ENCODE measurements around the gene RNF212.

Gene RNF212

DNA sequence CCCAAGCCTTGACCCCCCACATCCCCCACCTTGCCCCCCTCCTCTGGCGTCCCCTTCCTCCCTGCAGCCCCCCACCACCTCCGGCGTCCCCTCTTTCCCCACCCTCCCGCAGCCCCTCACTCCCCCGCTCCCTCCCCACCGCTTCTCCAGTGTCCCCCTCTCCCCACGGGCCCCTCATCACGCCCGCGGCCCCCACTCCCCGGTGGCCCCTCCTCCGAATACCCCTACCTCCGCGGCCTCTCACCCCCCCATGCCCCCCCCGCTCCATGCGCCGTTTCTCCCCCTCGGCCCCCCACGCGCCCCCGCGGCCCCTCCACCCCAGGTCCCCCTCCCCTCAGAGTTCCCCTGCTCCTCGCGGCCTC lies 562 bp downstream of the RNF212 start:
- DNase-seq, result no peak

DNA sequence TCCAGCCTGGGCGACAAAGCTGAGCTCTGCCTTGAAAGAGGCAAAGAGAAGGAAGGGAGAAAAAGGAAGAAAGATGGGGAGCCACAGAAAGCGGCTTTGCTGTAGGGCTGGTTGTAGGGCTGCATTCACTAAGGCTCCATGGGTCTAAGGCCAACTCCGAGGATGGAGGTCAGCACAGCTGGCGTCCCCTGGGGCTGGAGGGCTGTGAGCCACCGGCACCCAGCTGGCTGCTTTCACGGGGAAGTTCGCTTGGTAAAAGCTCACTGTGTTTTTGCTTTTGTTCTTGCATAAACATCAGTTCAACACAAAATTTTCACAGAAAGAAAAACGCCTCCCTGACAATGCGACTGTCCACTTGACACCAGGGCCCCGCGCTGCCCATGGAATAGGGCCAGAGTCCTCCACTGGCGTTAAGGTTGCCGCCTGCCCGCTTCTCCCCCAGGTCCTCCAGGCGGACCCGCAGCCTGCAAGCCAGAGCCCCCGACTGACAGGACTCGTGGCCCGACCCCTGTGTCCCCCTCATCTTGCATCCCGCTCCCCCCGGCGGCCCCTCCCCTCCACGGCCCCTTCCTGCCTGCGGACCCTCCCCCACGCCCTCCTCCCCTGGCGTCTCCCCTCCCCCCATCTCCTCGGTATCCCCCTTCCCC lies 1.1 kb downstream of the RNF212 start:
- DNase-seq, result no peak

DNA sequence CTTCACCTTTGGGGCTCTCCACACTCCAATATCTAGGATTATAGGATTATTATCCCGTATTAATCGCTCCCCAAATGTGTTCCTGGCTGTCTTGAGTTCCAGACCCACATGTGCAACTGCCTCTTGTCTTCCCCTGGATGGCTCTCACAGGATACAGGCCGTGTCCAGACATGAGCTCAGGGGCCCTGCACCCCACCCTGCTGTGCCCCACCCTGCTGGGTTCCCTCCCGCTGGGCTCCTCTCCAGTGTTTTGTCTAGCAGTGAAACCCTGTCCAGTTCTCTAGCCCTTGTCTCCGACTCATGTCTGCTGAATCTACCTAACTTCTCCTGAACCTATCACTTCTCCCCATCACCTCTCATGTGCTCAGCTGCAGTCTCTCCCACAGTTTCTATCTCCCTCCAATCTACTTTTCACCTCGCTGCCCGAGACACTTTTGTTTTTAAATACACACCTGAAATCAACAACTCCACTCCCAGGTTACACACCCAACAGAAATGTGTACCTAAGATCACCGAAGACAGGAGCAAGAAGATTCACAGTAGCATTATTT lies 2.0 kb downstream of the RNF212 start:
- DNase-seq, result no peak

DNA sequence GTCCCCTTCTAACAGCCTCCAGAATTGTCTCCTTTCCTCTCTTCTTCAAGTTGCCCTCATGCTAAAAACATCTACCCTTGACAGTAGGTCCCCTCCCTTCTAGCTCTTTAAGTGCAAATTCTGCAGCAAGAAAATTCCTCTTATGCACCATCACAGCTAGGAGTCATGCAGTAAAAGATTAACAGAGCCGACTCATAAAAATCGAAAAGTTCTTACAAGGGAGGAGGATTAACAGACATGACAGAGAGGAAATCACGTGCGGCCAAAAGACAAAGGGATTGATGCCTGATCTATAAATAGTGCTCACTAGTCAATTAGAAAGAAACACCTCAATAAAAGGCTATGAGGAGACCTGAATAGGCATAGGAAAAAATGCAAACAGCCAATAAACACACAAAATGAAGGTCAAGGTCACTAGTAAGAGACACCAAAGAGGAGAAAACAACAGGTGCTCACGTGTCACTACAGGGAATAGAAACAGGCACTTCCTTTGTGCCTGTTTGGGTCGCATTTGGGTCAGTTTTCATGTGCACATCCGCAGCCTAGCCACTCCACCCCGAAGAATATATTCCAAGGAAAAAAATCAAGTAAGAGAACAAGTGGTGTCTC lies 3.4 kb downstream of the RNF212 start:
- no peak for DNase-seq

DNA sequence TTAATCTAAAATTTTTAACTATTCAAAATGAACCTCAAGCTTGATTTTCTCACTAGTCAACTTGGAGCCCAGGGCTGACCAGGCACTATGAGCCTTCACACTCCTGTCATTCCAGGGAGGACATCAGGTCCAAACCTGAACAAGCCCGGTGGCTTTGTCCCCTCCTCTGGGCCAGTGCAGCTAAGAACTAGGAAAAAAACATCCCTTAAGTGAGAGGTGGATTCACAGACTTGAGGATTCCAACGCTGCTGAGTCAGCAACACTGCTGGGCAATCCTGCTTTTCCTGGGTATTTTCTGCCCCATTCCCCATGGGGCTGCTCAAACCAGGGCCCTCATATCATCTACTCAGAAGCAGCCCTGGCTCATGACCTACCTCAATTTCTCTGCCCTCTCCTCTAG lies 4.0 kb downstream of the RNF212 start:
- DNase-seq, result no peak

DNA sequence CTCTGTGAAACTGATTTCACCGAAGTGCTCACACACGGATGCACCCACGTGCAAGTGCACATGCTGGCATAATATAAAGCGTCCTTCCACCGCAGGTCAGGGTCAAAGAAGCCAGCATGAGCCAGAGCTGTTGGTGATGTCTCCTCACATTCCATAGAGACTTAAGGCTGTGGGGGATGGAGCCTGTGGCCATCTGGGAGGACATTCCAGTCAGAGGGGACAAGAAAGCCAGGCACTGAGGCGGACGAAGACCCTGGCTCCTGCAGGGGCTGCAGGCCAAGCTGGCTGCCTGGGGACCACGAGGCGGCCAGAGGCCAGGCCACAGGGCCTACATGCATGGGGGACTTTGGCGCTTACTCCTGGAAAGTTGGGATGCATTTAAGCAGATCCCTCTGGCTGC lies 7.7 kb downstream of the RNF212 start:
- DNase-seq, result no peak

DNA sequence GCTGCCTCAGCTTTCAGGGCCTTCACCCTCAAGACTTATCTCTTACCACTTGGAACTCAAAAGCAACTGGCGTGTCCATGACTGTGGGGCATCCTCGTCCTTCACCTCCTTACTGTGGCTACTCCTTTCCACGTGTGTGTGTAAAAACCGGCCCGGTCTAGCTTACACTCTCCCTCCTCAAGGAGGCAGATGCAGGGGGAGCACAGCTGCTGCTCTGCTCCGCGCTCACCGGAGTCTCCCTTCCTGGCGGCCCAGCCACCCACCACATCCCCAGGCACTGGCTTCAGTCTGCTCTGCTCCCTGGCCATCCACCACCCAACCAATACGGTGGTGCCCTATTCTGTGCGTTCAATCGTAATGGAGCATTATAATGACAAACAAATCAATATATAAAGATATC lies 8.3 kb downstream of the RNF212 start:
- DNase-seq, result no peak

DNA sequence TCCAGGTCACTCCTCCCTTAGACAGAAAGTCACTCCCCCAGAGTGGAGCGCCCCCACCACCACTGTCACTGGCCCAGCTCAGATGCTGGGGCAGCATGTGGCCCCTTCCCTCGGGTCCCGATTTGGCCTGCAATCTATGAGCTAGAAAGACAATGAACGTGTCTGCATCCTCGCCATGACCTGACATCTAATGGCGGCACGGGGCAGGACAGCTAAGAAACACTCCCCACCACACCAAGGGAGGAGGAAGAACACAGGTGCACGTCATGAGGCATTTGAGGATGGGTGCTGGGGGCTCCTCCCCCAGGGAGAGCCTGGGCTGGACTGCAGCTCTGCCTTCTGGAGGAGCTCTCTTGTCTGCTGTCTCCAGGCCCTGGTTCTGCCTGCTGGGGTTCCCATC lies 8.7 kb downstream of the RNF212 start:
- no peak for DNase-seq

DNA sequence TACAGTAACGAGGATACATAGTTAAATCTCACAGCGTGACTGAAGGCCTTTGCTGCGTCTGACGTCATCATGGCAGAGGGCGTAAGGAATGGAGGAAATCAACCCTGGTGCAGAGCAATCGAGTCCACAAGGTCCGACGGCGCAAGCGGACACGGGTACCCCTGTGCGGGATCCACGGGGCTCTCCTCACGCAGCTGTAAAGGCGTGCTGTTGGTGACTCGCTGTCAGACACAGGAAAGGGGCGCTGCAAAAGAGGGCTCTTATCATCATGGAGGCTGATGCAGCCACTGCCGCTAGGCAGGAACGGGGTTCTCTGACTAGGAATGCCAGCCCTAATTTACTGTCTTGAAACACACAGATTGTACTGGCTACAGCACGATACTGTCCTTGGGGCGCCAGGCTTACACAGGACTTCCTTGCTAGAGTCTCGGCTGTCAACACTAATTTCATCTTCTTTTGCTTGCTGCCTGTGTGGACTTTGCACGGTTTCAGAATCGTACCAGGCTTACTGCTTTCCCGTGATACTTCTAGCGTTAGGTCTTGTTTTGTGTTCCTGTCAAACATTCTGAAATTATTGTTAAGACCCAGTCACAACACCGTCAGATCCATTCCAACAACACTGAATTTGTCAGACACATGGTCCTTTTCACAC lies 13.6 kb downstream of the RNF212 start:
- no peak for DNase-seq

DNA sequence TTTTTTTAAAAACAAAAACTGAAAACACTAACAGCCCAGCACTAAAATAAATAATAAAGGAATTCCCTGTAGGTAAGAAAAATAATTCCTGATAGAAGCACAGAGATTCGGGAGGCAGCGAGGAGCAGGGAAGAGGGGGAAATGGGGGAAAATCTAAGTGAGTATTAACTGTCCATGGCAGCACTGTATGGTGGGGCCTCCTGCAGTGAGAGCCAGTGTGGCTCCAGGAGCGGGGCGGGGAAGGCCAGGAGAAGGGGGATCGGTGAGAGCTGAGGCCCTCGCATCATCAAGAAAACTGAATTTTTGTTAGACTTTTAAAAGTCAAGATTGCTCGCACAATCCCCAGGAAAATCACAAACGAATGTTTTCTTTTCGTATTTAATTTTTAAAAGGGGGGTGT lies 14.1 kb downstream of the RNF212 start:
- no peak for DNase-seq

DNA sequence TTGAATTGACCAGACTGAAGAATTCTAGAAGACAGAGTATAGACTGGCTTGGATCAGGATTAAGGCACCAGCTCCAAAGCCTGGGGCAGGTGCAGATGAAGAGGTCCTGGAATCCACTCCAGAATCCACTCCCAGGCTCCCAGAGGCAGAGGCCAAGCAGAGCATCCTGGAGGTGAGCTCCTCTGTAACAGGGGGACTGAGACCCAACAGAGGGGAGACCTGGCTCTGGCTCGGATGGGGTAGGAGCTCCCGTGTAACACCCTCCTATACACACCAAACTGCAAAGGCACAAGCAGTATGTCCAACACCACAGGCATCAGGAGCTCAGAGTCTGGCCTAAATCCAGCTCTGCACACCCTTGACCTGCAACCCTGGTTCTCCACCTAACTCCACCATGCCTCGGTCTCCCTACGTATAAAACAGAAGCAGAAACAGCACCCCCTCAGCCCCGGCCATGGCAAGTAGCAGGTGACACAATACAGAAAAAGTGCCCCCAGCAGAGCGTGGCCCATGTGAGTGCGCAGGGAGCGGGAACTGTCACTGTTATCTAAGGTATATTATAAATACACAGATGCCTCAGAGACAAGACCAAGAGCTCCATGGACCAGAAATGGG lies 14.9 kb downstream of the RNF212 start:
- no peak for DNase-seq

DNA sequence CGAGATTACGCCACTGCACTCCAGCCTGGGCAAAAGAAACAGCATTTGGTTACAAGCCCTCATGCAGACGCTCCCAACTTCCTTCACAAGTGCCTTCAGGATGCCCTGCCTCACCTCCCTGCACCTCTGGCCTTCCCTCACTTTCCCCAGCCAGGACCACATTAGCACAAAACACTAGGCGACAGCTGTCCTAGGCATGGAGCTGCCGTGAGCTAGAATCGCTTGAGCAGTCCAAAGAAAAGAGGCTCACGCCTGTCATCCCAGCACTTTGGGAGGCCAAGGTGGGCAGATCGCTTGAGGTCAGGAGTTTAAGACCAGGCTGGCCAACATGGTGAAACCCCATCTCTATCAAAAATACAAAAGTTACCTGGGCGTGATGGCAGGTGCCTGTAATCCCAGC lies 15.8 kb downstream of the RNF212 start:
- DNase-seq, result no peak

DNA sequence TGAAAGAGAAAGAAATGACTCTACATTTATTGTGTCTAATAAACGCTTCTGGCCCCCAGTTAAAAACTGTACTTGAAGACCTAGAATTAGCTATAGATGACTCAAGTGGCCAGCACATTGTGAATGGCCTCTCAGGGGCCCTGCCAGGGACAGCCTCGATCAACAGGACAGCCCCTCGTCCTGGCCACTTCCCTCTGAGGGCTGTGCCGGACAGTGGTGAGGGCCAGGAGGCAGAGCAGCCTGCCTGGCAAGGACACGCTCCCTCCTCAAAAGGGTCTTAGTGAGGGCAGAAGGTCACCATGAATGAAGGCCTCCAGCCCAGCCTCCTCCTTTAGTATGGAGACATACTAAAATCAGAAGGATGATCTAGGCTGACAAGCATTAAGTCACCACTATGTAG lies 16.5 kb downstream of the RNF212 start:
- DNase-seq, result no peak

DNA sequence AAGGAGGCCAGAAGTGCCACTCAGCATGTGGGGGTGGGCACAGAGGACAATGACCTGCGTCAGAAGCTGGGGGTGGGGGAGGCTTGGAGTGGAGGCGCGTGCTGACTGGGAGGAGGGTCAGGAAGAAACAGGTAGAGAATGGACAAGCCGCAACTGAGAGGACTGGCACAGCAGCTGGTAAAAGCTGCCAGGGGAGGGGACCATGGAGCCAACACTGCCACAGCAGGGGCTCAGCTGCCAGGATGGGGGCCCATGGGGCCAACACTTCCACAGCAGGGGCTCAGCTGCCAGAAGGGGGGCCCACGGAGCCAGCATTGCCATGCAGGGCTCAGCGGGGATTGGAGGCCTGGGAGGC lies 19.1 kb downstream of the RNF212 start:
- DNase-seq, result no peak

DNA sequence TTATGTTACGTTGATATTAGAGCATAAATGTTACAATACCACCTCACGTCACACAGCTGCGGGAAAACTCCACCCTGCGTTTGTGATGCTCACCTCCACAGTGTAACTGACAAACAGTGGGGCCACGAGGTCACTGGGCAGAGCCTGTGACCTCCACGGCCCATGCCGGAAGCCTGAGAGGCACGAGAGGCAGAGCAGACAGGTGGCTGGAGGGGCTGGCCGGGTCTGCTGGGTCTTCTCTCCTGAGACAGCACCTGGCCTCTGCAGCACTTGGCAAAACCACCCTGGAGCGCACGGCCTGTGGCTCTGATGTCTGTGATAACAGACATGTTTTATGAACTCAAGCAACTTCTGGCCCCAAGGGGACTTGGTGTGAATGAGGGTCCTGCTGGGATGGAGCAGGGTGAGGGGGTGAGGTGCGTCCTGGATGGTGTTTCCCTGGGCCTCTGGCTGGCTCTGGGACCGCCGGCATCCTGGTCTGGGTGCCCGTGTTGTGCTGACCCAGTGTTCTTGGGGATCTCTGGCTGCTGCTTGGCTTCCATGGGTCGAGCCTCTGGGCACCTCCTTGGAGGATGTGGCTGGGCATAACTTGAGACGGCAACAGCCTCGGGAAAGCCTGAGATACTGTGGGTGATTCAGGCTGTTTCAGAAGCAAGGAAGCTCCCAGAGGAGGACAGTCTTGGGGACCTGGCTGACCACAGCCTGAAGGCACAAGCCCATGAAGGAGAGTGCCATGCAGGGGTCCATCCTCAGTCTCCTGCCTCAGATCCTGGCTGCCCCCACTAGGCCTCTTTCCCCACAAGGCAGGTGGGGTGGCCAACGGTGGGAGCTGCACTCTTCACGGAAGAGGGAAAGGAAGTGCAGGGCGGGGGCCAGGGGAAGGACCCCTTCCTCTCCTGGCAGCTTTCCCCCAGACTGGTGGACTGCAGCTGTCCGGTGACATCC lies 19.7 kb downstream of the RNF212 start:
- no peak for DNase-seq

DNA sequence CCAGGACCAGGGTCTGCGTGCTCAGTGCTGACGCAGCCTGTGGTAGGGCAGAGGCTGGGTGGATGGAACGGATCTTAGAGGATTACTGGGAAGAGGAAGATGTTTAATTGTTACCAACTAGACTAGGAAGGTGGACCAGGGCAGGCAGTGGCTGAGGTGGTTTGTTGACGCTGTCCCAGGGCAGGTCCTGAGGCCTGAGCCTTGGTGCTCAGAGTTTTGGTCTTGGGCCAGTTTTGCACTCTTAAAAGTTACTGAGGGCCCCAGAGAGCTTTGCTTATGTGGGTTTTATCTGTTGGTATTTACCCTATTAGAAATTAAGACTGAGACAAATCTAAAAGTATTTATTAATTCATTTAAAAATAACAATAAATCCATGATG lies 20.4 kb downstream of the RNF212 start:
- DNase-seq, result no peak

DNA sequence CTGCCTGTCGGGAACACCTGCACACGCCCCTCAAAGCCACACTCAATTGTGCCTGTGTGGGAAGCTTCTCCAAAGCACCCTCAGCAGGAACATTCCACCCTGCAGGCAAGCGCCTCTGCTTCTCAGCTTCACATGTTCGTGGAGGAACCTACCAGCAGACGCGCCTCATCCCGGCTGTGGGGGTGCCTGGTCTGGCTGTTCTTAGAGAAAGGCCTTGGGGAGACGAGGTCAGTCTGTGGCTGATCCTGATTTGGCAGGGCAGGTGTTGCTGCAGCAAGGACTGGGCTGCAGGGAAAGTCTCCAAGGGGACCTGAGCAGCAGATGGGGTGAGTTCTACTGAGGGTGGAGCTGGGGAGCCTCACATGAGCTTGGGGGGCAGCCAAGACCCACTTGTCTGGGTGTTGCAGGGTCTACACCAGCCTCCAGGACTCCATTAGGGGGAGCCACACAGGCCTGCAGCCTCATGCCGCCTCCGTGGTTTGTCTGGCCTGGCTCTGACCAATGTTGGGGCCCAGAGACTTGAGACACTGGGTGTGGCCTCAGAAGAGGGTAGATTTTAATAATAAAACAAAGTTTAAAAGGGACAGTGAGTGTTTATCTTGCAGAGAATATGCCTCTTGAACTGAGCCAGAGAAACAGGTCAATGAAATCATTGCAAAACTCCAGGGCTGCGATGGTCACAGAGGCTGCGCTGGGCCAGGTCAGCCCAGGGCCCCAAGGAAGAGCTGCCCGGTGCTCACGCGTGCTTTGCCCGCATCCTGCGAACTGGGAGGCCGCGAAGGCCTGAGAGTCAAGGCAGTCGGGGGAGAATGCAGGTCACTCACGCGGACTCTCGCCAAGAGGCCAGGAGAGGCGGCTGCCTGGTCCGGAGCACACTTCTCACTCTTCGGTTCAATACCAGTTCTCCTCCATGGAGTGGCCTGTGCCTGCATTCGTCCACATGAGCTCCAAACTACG lies 21.1 kb downstream of the RNF212 start:
- no peak for DNase-seq

DNA sequence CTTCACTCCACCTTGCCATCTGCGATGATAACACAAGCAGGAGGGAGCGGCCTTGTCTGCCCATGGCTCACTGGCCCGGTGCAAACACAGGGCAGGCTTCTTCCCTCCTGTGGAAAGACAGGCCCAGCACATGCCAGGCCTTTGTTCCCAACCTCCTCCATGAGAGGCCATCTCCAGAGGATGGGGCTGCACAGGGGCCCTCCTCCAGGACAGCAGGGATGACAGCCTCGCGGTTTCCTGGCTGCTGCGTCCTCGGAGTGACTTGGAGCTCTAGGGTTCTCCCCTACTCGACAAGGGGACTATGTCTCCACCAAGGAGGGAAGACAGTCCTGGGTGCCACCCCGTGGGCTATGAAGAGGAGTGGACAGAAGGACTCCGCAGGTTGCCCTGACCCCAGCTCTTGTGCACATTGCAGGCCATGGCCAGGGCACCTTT lies 21.8 kb downstream of the RNF212 start:
- DNase-seq, result no peak

DNA sequence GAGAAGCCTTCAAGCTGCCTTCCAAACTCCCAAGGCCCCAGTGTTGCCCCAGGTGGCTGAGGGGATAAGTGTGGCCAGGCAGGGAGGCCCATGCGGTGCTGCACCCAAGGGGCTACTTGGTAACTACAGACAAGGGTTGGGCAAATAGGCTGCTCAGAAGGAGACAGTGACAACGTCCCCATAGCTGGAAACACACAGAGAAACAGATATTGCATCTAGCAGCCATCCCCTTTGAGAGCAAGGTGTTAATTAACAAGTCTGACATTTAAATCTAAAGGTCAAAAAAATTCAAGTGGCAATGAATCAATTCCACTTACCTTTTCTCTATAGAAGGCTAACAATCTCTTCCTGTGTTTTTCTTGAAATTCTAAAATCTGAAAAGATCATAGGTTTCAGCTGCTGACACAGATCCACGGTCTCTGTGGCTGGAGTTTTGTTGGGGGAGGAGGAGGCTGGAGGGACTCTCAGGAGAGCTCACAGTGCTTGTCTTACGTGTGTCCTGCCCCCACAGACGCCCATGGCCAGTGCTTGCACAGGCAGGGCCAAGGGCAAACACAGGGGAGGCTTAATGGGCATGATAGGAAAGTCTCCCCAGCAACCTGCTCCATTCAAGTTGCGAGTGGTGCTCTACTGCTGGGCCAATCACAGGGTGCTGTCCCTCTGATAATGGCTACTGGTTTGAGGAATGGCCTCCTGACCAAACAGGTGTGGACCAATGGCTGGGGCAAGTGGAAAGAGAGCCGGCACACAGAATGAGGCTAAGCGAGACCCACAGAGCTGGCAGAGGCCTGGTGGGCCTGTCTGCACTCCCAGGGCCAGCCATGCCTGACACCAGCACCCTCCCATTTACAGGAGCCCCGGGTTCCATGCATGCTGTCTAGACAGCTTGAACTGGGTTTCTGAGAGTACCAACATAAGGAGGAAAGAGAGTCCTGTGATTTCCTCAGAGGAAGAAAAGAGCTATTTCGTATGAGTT lies 22.6 kb downstream of the RNF212 start:
- no peak for DNase-seq

DNA sequence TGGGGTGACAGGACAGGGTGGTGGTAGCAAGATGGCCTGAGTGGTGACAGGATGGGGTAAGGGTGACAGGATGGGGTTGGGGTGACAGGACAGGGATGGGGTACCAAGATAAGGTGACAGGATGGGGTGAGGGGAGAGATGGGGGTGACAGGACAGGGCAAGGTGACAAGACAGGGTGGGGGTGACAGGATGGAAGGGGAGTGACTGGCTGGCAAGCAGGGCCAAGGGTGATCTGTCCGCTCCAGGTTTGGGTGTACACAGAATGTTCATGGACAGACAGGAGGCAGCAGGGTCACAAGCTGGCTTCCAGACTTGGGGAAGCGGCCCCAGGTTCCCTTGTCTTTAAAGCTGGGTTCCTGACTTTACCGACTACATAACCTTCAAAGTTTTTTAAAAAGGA lies 23.3 kb downstream of the RNF212 start:
- DNase-seq, result no peak

DNA sequence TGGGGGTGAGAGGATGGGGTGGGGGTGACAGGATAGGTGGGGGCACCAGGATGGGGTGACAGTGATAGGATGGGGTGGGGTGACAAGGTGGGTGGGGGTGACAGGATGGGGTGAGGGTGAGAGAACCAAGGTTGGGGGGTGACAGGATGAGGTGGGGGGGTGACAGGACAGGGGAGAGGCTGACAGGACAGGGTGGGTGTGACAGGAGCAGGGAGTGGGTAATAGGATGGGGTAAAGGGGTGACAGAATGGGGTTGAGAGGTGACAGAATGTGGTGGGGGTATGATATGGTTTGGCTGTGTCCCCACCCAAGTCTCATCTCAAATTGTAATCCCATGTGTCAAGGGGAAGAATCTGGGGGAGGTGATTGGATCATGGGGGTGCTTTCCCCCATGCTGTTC lies 26.0 kb downstream of the RNF212 start:
- no peak for DNase-seq

Measured in NCI-H1694 (cell line).